ENCODE data around the gene KCNJ4. TPM values are rescaled to one million over a fixed set of nuclear protein-coding genes. Genes with fewer than 3 reads are reported as not detected.
"Not testable (repeated sequence)": the region's sequence is repeated elsewhere in the genome, so short reads cannot be mapped to it uniquely, and the experiment has no call there.

Gene KCNJ4
- total RNA-seq, 2 donors from 2014 or later: 7.2 to 15.9 TPM

DNA sequence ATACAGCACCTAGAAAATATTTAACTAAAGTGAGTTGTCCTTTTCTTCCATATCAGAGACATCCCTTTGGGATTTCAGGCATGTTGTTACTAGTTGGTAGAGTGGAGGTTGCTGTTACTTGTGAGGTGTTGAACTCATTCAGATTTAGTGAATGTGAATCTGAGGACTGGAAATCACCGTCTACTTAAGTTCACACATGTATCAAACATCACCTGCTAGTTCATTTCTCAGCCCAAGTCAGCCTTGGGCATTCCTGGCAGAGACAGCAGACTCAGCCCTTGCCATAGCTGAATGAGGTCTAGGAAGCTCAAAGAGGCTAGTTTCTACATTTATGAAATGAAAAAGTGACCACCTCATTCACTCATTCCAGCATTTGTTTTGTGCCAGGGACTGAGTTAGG is 22.6 kb upstream of the KCNJ4 start:
- no peak for DNase-seq
- intact Hi-C loops (cut with DNase I): no loop called here
- no peak for ATAC-seq

DNA sequence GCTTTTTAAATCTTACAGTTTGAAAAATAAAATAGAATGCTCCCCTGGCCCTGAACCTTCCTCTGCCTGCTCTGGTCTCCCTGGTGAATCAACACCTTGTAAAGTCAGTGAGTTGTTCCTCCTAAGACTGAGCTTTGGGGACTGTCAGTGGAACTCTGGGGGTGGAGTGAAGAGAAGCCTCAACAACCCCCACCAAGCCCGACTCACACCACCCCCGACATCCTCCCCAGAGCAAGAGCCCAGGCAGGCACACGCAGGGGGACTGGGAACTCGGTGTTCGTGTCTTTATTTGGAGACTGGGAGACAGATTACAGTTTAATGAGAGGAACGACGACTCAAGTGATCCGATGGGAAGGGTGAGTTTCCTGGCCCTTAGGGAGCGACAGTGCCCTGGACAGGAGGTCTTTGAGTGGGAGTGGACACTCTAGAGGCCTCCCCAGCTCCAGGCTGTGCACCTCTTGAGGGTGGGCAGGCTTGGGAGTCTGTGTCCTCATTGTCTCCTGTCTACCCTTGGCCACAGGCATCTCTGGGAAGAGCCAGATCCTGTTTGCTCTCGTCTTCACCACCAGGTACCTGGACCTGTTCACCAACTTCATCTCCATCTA is 19.1 kb upstream of the KCNJ4 start:
- no peak for DNase-seq
- ATAC-seq: no peak
- intact Hi-C loops (cut with DNase I): no loop called here

GRCh38 chr22:38471237-38471636 is 16.2 kb upstream of the KCNJ4 start:
- DNase-seq (no peak), ATAC-seq (no peak)
- intact Hi-C loops (cut with DNase I): no loop called here

GRCh38 chr22:38470179-38470578 is 15.2 kb upstream of the KCNJ4 start:
- intact Hi-C loops (cut with DNase I); ATAC-seq; DNase-seq: not testable (repeated sequence)

DNA sequence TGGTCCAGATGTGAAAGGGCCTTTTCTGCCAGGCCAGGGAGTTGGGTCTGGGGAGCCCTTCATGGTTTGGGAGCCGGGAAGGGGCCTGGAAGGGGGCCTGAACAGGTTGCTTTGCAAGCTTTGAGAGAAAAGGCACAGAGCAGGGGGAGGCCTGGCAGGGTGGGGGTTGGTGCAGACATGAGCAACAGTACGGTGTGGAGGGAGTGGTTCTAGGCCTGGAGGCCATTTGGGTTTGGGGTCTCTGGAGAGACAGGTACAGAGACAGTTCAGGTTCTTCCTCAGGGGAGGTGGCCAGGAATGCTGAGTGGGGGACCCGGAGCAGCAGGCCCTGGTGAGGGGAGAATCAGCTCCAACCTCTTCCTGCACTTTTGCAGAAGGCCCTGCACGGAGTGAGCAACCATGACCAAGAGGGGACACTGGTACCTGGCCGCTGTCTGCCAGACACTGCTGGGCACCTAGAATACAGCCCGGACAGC is 14.3 kb upstream of the KCNJ4 start:
- DNase-seq: no peak
- no peak for ATAC-seq
- intact Hi-C loops (cut with DNase I): no loop called here

DNA sequence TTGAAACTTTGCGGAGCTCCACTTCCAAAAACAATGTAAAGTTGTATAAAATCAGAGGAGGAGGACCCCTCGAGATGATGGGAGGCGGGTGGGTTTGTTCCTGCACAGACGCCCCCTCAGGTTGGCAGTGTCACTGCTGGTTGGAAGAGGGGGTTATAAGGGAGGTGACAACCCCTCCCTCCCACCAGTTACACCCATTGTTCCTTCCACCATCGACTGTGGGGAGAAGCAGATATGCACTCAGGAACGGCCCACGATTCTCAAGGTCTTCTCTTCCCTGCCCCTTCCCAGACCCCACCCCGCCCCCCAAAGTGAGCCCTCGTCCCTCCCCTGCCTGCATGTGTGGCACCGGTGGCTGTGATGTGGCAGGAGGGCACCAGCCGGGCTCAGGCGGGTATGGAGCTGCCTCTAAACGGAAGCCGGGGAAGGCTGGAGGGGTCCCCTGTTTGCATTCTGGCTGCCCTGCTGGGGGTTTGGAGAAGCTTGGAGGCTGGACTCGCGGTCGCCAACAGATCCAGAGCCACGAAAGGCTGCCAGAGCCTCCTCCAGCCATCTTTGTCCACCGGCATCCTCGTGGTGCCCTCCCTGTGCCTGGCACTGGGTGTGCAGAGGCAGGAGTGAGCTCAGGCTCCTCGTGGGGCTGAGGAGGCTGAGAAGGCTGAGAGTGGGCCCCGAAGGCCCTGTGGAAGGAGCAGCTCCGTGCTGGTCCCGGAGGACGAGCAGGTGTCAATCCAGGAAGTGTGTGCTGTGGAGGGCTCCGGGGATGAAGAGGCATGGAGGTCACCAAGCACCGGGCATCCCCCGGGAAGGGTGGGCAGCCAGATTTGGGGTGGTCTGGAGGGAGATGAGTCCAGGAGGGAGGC is 13.7 kb upstream of the KCNJ4 start:
- ATAC-seq: peak; percentile 10 to 22
- DNase-seq: no peak
- intact Hi-C loops (cut with DNase I): no loop called here

DNA sequence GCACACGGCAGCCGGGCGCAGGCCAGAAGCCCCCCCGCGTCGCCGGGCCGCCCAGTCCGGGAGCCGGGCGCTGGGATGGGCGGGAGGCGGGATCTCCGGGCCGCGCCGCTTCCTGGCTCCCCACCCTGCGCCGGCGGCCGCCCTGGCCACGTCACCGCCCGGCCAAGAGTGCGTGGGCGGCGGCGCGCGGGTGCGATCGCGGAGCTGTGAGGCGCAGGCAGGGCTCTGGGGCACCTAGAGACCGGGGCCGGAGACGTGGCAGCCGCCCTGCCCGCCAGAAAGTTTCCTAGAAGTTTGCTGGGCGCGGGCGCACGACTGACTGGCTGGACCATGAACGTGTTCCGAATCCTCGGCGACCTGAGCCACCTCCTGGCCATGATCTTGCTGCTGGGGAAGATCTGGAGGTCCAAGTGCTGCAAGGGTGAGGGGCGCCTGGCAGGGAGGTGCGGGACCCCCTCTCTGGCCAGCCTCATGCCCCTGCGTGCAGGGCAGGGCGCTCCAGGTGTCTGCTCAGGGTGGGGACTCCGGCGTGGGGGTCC is 13.0 kb upstream of the KCNJ4 start, which contains the start of gene KDELR3:
Gene KDELR3, plus strand, starts transcription at position 193 of the 539 bp plus-strand sequence. Its CDS starts 138 bp downstream, at position 331.
- ATAC-seq (peak; percentile 88 to 93), DNase-seq (peak; percentile 84)
- intact Hi-C loops (cut with DNase I): no loop called here

DNA sequence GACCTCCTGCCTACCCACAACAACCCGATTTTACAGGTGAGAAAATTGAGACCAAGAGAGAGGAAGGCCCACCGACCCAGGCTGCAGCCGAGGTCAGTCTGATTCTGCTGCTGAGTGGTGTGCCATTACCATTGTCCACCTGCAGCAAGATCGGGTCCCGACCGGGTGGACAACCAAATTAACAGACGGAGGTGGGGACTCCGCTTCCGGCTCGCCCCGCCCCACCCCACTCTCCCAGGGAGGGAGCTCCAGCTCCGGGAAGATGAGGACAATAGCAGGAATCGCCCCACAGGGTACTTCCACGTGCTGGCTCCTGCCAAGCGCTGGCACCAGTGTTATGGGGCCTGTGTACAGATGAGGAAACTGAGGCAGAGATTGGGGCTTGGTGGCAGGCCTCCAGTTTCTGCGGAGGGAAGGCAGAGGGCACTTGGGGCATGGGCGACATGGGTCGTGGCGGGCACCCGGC is 12.5 kb upstream of the KCNJ4 start:
- peak; percentile 35 for DNase-seq
- intact Hi-C loops (cut with DNase I): no loop called here
- peak in 1 of 2 donors; percentile 13 for ATAC-seq

DNA sequence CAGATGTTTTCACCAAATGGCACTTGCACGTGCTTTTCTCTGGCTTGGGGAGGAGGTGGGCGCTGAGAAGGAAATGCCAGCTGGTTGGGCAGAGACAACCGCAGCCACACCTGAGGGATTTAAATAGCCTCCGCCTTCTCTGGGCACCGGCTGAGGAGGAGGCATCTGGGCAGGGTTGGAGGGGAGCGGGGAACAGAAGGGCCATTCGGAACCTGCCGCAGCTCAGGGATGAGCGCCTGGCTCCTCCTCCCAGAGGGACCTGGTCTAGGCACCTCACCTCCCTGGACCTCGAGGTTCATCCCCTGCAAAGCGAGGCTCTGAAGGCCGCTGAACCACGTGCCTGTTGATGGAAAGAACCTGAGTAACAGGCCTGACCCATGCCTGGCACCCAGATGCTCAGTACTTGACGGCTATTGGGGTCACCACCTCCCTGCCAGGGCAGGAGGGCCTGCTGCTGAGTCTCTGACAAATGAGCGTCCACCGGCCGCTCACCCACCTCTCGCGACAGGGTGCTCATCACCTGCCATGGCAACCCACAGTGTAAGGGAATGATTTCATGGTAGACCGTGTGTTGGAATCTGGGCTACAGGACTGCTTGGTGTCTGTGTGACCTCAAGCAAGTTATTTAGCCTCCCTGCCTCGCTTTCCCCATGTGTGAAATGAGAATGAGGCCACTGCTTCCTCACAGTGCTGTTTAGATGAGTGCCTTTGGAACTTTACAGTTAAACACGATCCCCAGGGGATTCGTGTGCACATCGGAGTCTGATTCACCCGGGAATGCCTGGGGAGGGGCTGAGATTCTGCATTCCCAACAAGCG is 10.9 kb upstream of the KCNJ4 start:
- intact Hi-C loops (cut with DNase I): no loop called here

DNA sequence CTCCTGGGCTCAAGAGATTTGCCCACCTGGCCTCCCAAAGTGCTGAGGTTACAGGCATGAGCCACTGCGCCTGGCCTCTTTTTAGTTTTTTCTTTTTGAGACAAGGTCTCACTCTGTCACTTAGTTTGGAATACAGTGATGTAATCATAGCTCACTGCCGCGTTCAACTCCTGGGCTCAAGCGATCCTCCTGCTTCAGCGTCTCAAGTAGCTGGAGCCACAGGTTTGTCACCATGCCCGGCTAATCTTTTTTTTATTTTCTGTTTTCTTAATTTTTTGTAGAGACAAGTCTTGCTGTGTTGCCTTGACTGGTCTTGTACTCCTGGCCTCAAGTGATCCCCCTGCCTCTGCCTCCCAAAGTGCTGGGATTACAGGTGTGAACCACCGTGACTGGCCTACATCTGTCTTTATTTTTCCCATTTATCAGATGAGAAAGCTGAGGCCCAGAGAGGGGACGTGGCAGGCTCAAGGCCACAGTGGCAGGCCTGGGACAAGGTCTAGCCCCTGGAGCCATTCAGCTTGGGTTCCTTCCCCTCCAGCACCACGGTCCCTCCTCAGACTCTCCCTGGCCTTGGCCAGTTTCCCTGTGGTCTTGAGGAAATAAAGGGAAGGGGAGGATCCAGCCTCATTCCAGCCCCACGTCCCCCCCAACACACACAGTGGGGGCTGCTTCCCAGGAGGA is 10.1 kb upstream of the KCNJ4 start:
- ATAC-seq (no peak), DNase-seq (peak; percentile 14)
- intact Hi-C loops (cut with DNase I): no loop called here

More for the DNA sequence above, 10.9 kb upstream of the KCNJ4 start:
- ATAC-seq: no peak
- peak; percentile 15 for DNase-seq

- peak; percentile 67 for DNase-seq
- intact Hi-C loops (cut with DNase I): no loop called here
- peak; percentile 60 to 71 for ATAC-seq
These were observed 8.2 kb upstream of the KCNJ4 start for GRCh38 chr22:38462960-38463784.

GRCh38 chr22:38461414-38462081 is 6.5 kb upstream of the KCNJ4 start:
- DNase-seq: peak; percentile 87
- intact Hi-C loops (cut with DNase I): no loop called here
- ATAC-seq: peak; percentile 79 to 81

GRCh38 chr22:38461057-38461413 is 6.0 kb upstream of the KCNJ4 start:
- ATAC-seq (peak; percentile 6 to 10), DNase-seq (no peak)
- intact Hi-C loops (cut with DNase I): no loop called here

DNA sequence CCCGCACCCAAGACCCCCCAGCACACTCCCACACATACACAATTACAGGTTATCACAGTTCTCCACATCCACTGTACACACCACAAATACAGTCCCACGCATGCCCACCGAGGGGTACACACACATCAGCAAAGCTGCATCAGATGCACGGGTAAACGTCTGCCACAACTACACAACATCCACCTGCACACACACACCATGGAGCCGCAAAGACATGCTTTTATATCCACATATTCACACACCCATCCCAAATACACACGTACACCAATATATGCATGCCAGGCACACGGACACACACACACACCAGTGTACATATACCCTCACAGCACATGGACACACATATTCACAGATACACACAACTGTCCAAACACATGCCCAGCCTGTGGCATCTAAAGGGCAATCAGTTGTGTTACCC is 5.4 kb upstream of the KCNJ4 start:
- intact Hi-C loops (cut with DNase I): no loop called here
- ATAC-seq (no peak), DNase-seq (no peak)

DNA sequence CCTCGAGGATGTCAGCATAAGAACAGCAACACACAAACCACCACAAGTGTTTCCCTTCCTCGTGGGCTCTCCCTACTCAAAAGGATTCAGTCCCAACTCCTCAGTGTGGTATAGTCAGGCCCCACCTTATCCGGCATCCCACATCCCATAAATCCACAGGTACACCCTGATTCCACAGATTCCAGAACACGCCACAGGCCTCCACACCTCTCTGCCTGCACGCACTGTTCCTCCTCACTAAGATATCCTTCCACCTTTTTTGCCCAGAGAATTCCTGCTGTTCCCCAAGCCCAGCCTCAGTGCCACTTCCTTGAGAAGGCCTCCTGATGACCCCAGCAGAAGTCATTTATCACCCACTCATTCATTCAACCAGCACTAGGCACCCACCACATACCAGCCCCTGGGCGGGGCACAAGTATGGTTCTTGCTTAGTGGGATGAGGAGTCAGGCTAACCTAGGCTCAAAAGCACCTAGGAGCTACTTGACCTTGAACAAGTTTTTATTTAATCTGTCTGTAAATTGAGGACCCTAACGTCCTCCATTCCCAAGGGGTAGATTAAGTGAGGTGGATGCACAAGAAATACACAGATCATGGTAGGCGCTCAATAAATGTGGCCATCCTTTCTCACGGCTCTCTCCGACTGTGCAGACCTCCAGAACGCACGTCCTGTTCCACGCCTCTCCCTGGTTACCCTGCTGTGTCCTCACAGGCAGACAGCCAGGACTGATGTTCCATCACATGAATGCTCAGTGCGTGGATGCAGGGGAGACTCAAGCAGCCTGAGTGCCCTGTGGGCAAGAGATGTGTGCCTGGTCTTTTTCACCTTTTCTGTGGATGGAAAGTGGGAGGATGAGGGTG is 2.1 kb upstream of the KCNJ4 start:
- DNase-seq (peak; percentile 56), ATAC-seq (no peak)
- intact Hi-C loops (cut with DNase I): loop anchor here in 1 of 2 donors (5.0 kb wide), 1 partner anchor 45 kb away; no protein-coding TSS in a partner anchor

GRCh38 chr22:38456272-38456835 is 1.4 kb upstream of the KCNJ4 start:
- intact Hi-C loops (cut with DNase I): loop anchor here in 1 of 2 donors (5.0 kb wide), 1 partner anchor 44 kb away; no protein-coding TSS in a partner anchor
- ATAC-seq: no peak
- DNase-seq: no peak
